GM12878 (cell line): Measurements from ENCODE around the gene CADPS. TPM values are rescaled to one million over a fixed set of nuclear protein-coding genes. Genes with fewer than 3 reads are reported as not detected.

Experiments
- ATAC-seq: fragments of 200-7000 bp; cut with Tn5 transposase; 3 replicates; pipeline ENCODE4 v1.9.1; 2020; ENCODE audit warnings: mild to moderate bottlenecking, moderate library complexity
- BruUV-seq: library from RNA; stranded (reverse); fragments of 400-500 nt; replicated peaks from 2 replicates; lab custom pipeline; 2021; lab: Mats Ljungman, UMichigan
- CTCF ChIA-PET: fragments of 300-600 bp; sonication (Branson Sonifier 250); formaldehyde crosslinking; extraction: SDS; loops from one replicate; lab custom pipeline; 2021; ENCODE audit warnings: inconsistent platforms; lab: Yijun Ruan, JAX
- POLR2A ChIA-PET: fragments of 350-600 bp; formaldehyde crosslinking; extraction: SDS; loops from one replicate; lab custom pipeline; 2021; ENCODE audit warnings: inconsistent platforms; lab: Charles Lee
- RAD21 ChIA-PET: fragments of 300-600 bp; sonication (Branson Sonifier 250); formaldehyde crosslinking; loops from one replicate; lab custom pipeline; 2023; ENCODE audit warnings: antibody characterized with exemption; ENCODE audit not compliant: unreplicated experiment; lab: Charles Lee
- SMC1A ChIA-PET: fragments of 300-600 bp; sonication (Branson Sonifier 250); formaldehyde crosslinking; loops from one replicate; lab custom pipeline; 2023; ENCODE audit not compliant: unreplicated experiment, uncharacterized antibody; lab: Charles Lee
- DNase-seq: peaks from one replicate; pipeline ENCODE4 v3.0.0-alpha.2; 2011; ENCODE audit warnings: low read depth, low spot score
- FAIRE-seq: peaks from 3 replicates; lab custom pipeline; 2011; peaks lifted over from hg19 to GRCh38; lab: Jason Lieb, UNC
- H2AFZ ChIP-seq: 2 replicates; pipeline ENCODE4 v1.6.0; 2011; ENCODE audit warnings: low read depth, low read length, control low read depth; ENCODE audit not compliant: control insufficient read depth
- H3K27ac ChIP-seq: 2 replicates; pipeline ENCODE4 v1.5.1; 2011; ENCODE audit warnings: control low read depth; ENCODE audit not compliant: control insufficient read depth, insufficient read depth
- H3K27me3 ChIP-seq, 2 experiments: replicated peaks in 1 of 2; 2 replicates each; pipeline versions ENCODE4 v1.6.0 to v1.6.1; 2011; ENCODE audit warnings: low read length in 1 of 2; ENCODE audit not compliant: control insufficient read depth in 2 of 2, insufficient read depth in 2 of 2
- H3K36me3 ChIP-seq, 2 experiments: 2 replicates each; pipeline ENCODE4 v1.5.1; 2011; ENCODE audit warnings: low read length in 1 of 2; ENCODE audit not compliant: control insufficient read depth in 2 of 2, insufficient read depth in 2 of 2
- H3K4me1 ChIP-seq: 2 replicates; pipeline ENCODE4 v1.6.1; 2011; ENCODE audit warnings: mild to moderate bottlenecking, low read length, moderate library complexity, mixed read lengths; ENCODE audit not compliant: control insufficient read depth, insufficient read depth
- H3K4me2 ChIP-seq: 2 replicates; pipeline ENCODE4 v1.6.0; 2011; ENCODE audit warnings: control low read depth; ENCODE audit not compliant: control insufficient read depth, insufficient read depth
- H3K4me3 ChIP-seq: fragments of 200-600 bp; sonication (generic); 2 replicates; pipeline ENCODE4 v1.5.1; 2016
- H3K79me2 ChIP-seq: 2 replicates; pipeline ENCODE4 v1.6.0; 2011; ENCODE audit warnings: low read length; ENCODE audit not compliant: control insufficient read depth, insufficient read depth
- H3K9ac ChIP-seq: 2 replicates; pipeline ENCODE4 v1.8.0; 2011; ENCODE audit warnings: low read length, control low read depth, mixed read lengths; ENCODE audit not compliant: control insufficient read depth, insufficient read depth
- H3K9me3 ChIP-seq: replicated peaks from 3 replicates; pipeline ENCODE4 v1.5.1; 2011; ENCODE audit warnings: mild to moderate bottlenecking, low read length; ENCODE audit not compliant: control insufficient read depth, insufficient read depth
- H4K20me1 ChIP-seq: 2 replicates; pipeline ENCODE4 v1.6.0; 2011; ENCODE audit not compliant: control insufficient read depth, insufficient read depth
- CBX5 ChIP-seq: sonication (generic); IDR thresholded peaks from 2 replicates; pipeline ENCODE4 v1.6.1; 2016; ENCODE audit warnings: low read depth, moderate library complexity, mild to moderate bottlenecking, inconsistent platforms
- CEBPB ChIP-seq, 2 experiments: fragments of 150-350 bp in 1 of 2; IDR thresholded peaks; 2 replicates each; pipeline ENCODE4 v1.6.1; 2012 to 2014; ENCODE audit warnings: low read depth in 2 of 2, low read length in 2 of 2, borderline replicate concordance in 1 of 2, inconsistent platforms in 1 of 2
- CHD1 ChIP-seq: IDR thresholded peaks from 2 replicates; pipeline ENCODE4 v1.6.1; 2012; ENCODE audit warnings: low read depth, low read length, improper control_type of control experiment
- CUX1 ChIP-seq: IDR thresholded peaks from 2 replicates; pipeline ENCODE4 v1.6.1; 2012; ENCODE audit warnings: improper control_type of control experiment, low read depth, low read length; ENCODE audit not compliant: insufficient replicate concordance
- DPF2 ChIP-seq: fragments of 450-650 bp; IDR thresholded peaks from 2 replicates; pipeline ENCODE4 v1.6.1; 2017; ENCODE audit warnings: mild to moderate bottlenecking
- ESRRA ChIP-seq: IDR thresholded peaks from 2 replicates; pipeline ENCODE4 v1.6.1; 2012; ENCODE audit warnings: mild to moderate bottlenecking, low read length, improper control_type of control experiment
- EZH2 ChIP-seq: IDR thresholded peaks from 2 replicates; pipeline ENCODE4 v1.6.1; 2012; ENCODE audit warnings: low read depth, mild to moderate bottlenecking, control low read depth, inconsistent platforms, low read length, borderline replicate concordance; ENCODE audit not compliant: control insufficient read depth
- JUNB ChIP-seq: IDR thresholded peaks from 2 replicates; pipeline ENCODE4 v1.6.1; 2016; ENCODE audit warnings: antibody characterized with exemption, mild to moderate bottlenecking
- PKNOX1 ChIP-seq: fragments of 450-650 bp; IDR thresholded peaks from 2 replicates; pipeline ENCODE4 v1.6.1; 2016; ENCODE audit warnings: mild to moderate bottlenecking
- RAD51 ChIP-seq: fragments of 450-650 bp; IDR thresholded peaks from 2 replicates; pipeline ENCODE4 v1.6.1; 2016; ENCODE audit warnings: moderate library complexity, mild to moderate bottlenecking, inconsistent platforms
- SIX5 ChIP-seq: IDR thresholded peaks from 2 replicates; pipeline ENCODE4 v1.6.1; 2011; ENCODE audit warnings: mild to moderate bottlenecking, low read depth, low read length, moderate library complexity; ENCODE audit not compliant: severe bottlenecking
- SUZ12 ChIP-seq: fragments of 200-600 bp; sonication (generic); IDR thresholded peaks from one replicate; pipeline ENCODE4 v1.6.1; 2018; ENCODE audit warnings: antibody characterized with exemption, mild to moderate bottlenecking; ENCODE audit not compliant: unreplicated experiment
- TCF12 ChIP-seq: IDR thresholded peaks from 2 replicates; pipeline ENCODE4 v1.6.1; 2011; ENCODE audit warnings: low read depth, mild to moderate bottlenecking, low read length
- TCF3 ChIP-seq: IDR thresholded peaks from 2 replicates; pipeline ENCODE4 v1.6.1; 2012; ENCODE audit warnings: low read depth, mild to moderate bottlenecking, low read length, borderline replicate concordance; ENCODE audit not compliant: insufficient read depth
- ZSCAN29 ChIP-seq: fragments of 450-650 bp; IDR thresholded peaks from 2 replicates; pipeline ENCODE4 v1.6.1; 2017; ENCODE audit warnings: mild to moderate bottlenecking, moderate library complexity
- in situ Hi-C: fragments of 300-500 bp; cut with MboI; formaldehyde crosslinking; loops from 9 replicates; pipeline ENCODE4 v1.14.3; 2018; ENCODE audit warnings: mixed read lengths
- intact Hi-C: fragments of 100-400 bp; cut with micrococcal nuclease; formaldehyde crosslinking; loops from one replicate; pipeline ENCODE4 v1.14.2; 2022; ENCODE audit not compliant: unreplicated experiment
- polyA plus RNA-seq, 11 experiments: library from polyadenylated mRNA; depleted of rRNA in 4 of 11; unstranded in 6 of 11; stranded (reverse) in 5 of 11; fragments of >200 nt; fragmentation: Nextera tagmentation in 4 of 11; fragmentation: Illumina TruSeq in 1 of 11; extraction: Ambion mirVana in 4 of 11; extraction: Trizol in 1 of 11; gene quantifications; 1 replicate in 1 of 11; 2 replicates in 10 of 11; pipeline versions ENCODE4 v1.2.1 to v1.2.3, GENCODE V29; 2011 to 2016; ENCODE audit warnings: inconsistent platforms in 2 of 11, missing spikeins in 2 of 11, low read depth in 1 of 11
- total RNA-seq, 4 experiments: library from RNA; depleted of rRNA in 3 of 4; stranded (reverse); fragments of >200 nt in 3 of 4; fragmentation: Illumina TruSeq in 1 of 4; extraction: Trizol in 1 of 4; gene quantifications; 2 replicates each; pipeline versions ENCODE4 v1.2.1 to v1.2.3, GENCODE V29; 2013 to 2021

The CADPS gene
- total and polyA plus RNA-seq, 10 of the 15 experiments (the other 5 are each of a cell fraction or from before 2014, with no cell fraction given), result 0.20 TPM; not detected in 9

DNA sequence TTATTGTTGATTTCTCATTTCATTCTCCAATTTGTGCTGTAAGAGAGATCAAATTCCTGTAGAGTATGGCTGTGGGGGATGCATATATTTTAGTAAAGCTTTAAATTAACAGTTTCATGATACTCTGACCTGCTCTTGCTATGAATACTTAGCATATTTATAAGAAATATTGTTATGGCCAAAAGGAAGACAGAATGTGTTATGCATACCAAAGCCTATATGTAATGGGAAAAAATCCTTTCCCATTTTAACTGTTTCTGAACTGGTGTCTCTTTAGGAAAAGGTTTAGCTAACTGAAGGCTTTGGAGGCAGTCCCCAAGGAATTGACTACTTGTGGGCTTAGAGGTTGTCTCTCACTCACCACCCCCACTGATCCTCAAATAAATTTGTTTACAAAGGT lies 59.2 kb downstream of the CADPS start:
- CTCF ChIA-PET, result no interaction called here
- ATAC-seq (no peak), DNase-seq (no peak), FAIRE-seq (no peak)
- Histone ChIP-seq H3K79me2 (no peaks in the 10 kb centered on the region), H3K36me3 (no peaks in the 10 kb centered on the region), H3K4me3 (no peak overlapping the region), H3K4me1 (0 out of 2 replicates have a peak, but pooled peaks cover 5% of the 10 kb centered on the region), H2AFZ (no peak overlapping the region), H4K20me1 (no peaks in the 10 kb centered on the region), H3K4me2 (no peak overlapping the region), H3K27ac (no peak overlapping the region), H3K27me3 (no peaks in the 10 kb centered on the region), H3K9ac (no peak overlapping the region), H3K9me3 (no peaks in the 10 kb centered on the region)
- intact Hi-C loops, result no loop called here
- no peak for TF ChIP-seq SIX5
- no peak for TF ChIP-seq PKNOX1
- TF ChIP-seq ZSCAN29, result no peak
- no peak for TF ChIP-seq SUZ12
- TF ChIP-seq ESRRA, result no peak
- no peak for TF ChIP-seq CBX5
- no peak for TF ChIP-seq CUX1
- no peak for TF ChIP-seq TCF12
- no peak for TF ChIP-seq TCF3
- no peak for TF ChIP-seq EZH2
- TF ChIP-seq JUNB, result no peak
- TF ChIP-seq CEBPB (IDR thresholded peaks at IDR 0.05; ENCODE audit: borderline replicate concordance in 1 of 2, low read depth in 2 of 2, low read length in 2 of 2), result no peak
- no peak for TF ChIP-seq DPF2
- TF ChIP-seq RAD51, result no peak
- no peak for TF ChIP-seq CHD1
- POLR2A ChIA-PET, result no interaction called here
- in situ Hi-C loops, result no loop called here
- SMC1A ChIA-PET, result no interaction called here
- BruUV-seq, result no TSS peak
- RAD21 ChIA-PET, result no interaction called here
